GM12878 (cell line): ENCODE measurements around the gene KIF5A. TPM values are rescaled to one million over a fixed set of nuclear protein-coding genes. Genes with fewer than 3 reads are reported as not detected.

Experiments used
- ATAC-seq: fragments of 200-7000 bp; cut with Tn5 transposase; 3 replicates; pipeline ENCODE4 v1.9.1; 2020; ENCODE audit warnings: mild to moderate bottlenecking, moderate library complexity
- BruUV-seq: library from RNA; stranded (reverse); fragments of 400-500 nt; replicated peaks from 2 replicates; lab custom pipeline; 2021; lab: Mats Ljungman, UMichigan
- CTCF ChIA-PET: fragments of 300-600 bp; sonication (Branson Sonifier 250); formaldehyde crosslinking; extraction: SDS; loops from one replicate; lab custom pipeline; 2021; ENCODE audit warnings: inconsistent platforms; lab: Yijun Ruan, JAX
- POLR2A ChIA-PET: fragments of 350-600 bp; formaldehyde crosslinking; extraction: SDS; loops from one replicate; lab custom pipeline; 2021; ENCODE audit warnings: inconsistent platforms; lab: Charles Lee
- RAD21 ChIA-PET: fragments of 300-600 bp; sonication (Branson Sonifier 250); formaldehyde crosslinking; loops from one replicate; lab custom pipeline; 2023; ENCODE audit warnings: antibody characterized with exemption; ENCODE audit not compliant: unreplicated experiment; lab: Charles Lee
- SMC1A ChIA-PET: fragments of 300-600 bp; sonication (Branson Sonifier 250); formaldehyde crosslinking; loops from one replicate; lab custom pipeline; 2023; ENCODE audit not compliant: unreplicated experiment, uncharacterized antibody; lab: Charles Lee
- DNase-seq: peaks from one replicate; pipeline ENCODE4 v3.0.0-alpha.2; 2011; ENCODE audit warnings: low read depth, low spot score
- FAIRE-seq: peaks from 3 replicates; lab custom pipeline; 2011; peaks lifted over from hg19 to GRCh38; lab: Jason Lieb, UNC
- H2AFZ ChIP-seq: 2 replicates; pipeline ENCODE4 v1.6.0; 2011; ENCODE audit warnings: low read depth, low read length, control low read depth; ENCODE audit not compliant: control insufficient read depth
- H3K27ac ChIP-seq: 2 replicates; pipeline ENCODE4 v1.5.1; 2011; ENCODE audit warnings: control low read depth; ENCODE audit not compliant: control insufficient read depth, insufficient read depth
- H3K27me3 ChIP-seq, 2 experiments: replicated peaks in 1 of 2; 2 replicates each; pipeline versions ENCODE4 v1.6.0 to v1.6.1; 2011; ENCODE audit warnings: low read length in 1 of 2; ENCODE audit not compliant: control insufficient read depth in 2 of 2, insufficient read depth in 2 of 2
- H3K36me3 ChIP-seq, 2 experiments: 2 replicates each; pipeline ENCODE4 v1.5.1; 2011; ENCODE audit warnings: low read length in 1 of 2; ENCODE audit not compliant: control insufficient read depth in 2 of 2, insufficient read depth in 2 of 2
- H3K4me1 ChIP-seq: 2 replicates; pipeline ENCODE4 v1.6.1; 2011; ENCODE audit warnings: mild to moderate bottlenecking, low read length, moderate library complexity, mixed read lengths; ENCODE audit not compliant: control insufficient read depth, insufficient read depth
- H3K4me2 ChIP-seq: 2 replicates; pipeline ENCODE4 v1.6.0; 2011; ENCODE audit warnings: control low read depth; ENCODE audit not compliant: control insufficient read depth, insufficient read depth
- H3K4me3 ChIP-seq: fragments of 200-600 bp; sonication (generic); 2 replicates; pipeline ENCODE4 v1.5.1; 2016
- H3K79me2 ChIP-seq: 2 replicates; pipeline ENCODE4 v1.6.0; 2011; ENCODE audit warnings: low read length; ENCODE audit not compliant: control insufficient read depth, insufficient read depth
- H3K9ac ChIP-seq: 2 replicates; pipeline ENCODE4 v1.8.0; 2011; ENCODE audit warnings: low read length, control low read depth, mixed read lengths; ENCODE audit not compliant: control insufficient read depth, insufficient read depth
- H3K9me3 ChIP-seq: replicated peaks from 3 replicates; pipeline ENCODE4 v1.5.1; 2011; ENCODE audit warnings: mild to moderate bottlenecking, low read length; ENCODE audit not compliant: control insufficient read depth, insufficient read depth
- H4K20me1 ChIP-seq: 2 replicates; pipeline ENCODE4 v1.6.0; 2011; ENCODE audit not compliant: control insufficient read depth, insufficient read depth
- BACH1 ChIP-seq: fragments of 450-650 bp; IDR thresholded peaks from 2 replicates; pipeline ENCODE4 v1.6.1; 2017; ENCODE audit warnings: mild to moderate bottlenecking, borderline replicate concordance
- BHLHE40 ChIP-seq, 2 experiments: fragments of 450-650 bp in 1 of 2; IDR thresholded peaks; 2 replicates each; pipeline ENCODE4 v1.6.1; 2011 to 2017; ENCODE audit warnings: low read depth in 2 of 2, borderline replicate concordance in 1 of 2, improper control_type of control experiment in 1 of 2, low read length in 1 of 2, mild to moderate bottlenecking in 1 of 2
- MLLT1 ChIP-seq: fragments of 450-650 bp; IDR thresholded peaks from 2 replicates; pipeline ENCODE4 v1.6.1; 2016; ENCODE audit warnings: mild to moderate bottlenecking
- MTA2 ChIP-seq: fragments of 450-650 bp; IDR thresholded peaks from 2 replicates; pipeline ENCODE4 v1.6.1; 2016; ENCODE audit warnings: low read depth, mild to moderate bottlenecking, moderate library complexity
- MXI1 ChIP-seq: fragments of 150-350 bp; IDR thresholded peaks from 2 replicates; pipeline ENCODE4 v1.6.1; 2011; ENCODE audit warnings: low read depth, mild to moderate bottlenecking, inconsistent platforms, low read length, improper control_type of control experiment
- NR2C2 ChIP-seq: IDR thresholded peaks from 2 replicates; pipeline ENCODE4 v1.6.1; 2011; ENCODE audit warnings: borderline replicate concordance, low read depth; ENCODE audit not compliant: control insufficient read depth, insufficient read length
- PML ChIP-seq: IDR thresholded peaks from 2 replicates; pipeline ENCODE4 v1.6.1; 2012; ENCODE audit warnings: low read length, inconsistent platforms
- RFX5 ChIP-seq: IDR thresholded peaks from 2 replicates; pipeline ENCODE4 v1.6.1; 2011; ENCODE audit warnings: low read depth, low read length, improper control_type of control experiment
- SREBF2 ChIP-seq: IDR thresholded peaks from 2 replicates; pipeline ENCODE4 v1.6.1; 2012; ENCODE audit warnings: mild to moderate bottlenecking, low read length
- TAF1 ChIP-seq: IDR thresholded peaks from 2 replicates; pipeline ENCODE4 v1.6.1; 2011; ENCODE audit warnings: mild to moderate bottlenecking, low read depth, low read length, borderline replicate concordance
- ZBTB11 ChIP-seq: fragments of 450-650 bp; formaldehyde crosslinking; IDR thresholded peaks from 2 replicates; pipeline ENCODE4 v1.5.0; 2022; ENCODE audit warnings: mild to moderate bottlenecking, missing genetic modification characterization
- ZSCAN29 ChIP-seq: fragments of 450-650 bp; IDR thresholded peaks from 2 replicates; pipeline ENCODE4 v1.6.1; 2017; ENCODE audit warnings: mild to moderate bottlenecking, moderate library complexity
- WGBS: methylation state at CpG from one replicate; pipeline ENCODE4 v1.1.6; 2016; ENCODE audit warnings: low lambda C conversion rate; ENCODE audit not compliant: insufficient replicate concordance, insufficient coverage; ENCODE audit errors: missing lambda C conversion rate; 5-methylcytosine and 5-hydroxymethylcytosine counted together
- in situ Hi-C: fragments of 300-500 bp; cut with MboI; formaldehyde crosslinking; loops from 9 replicates; pipeline ENCODE4 v1.14.3; 2018; ENCODE audit warnings: mixed read lengths
- intact Hi-C: fragments of 100-400 bp; cut with micrococcal nuclease; formaldehyde crosslinking; loops from one replicate; pipeline ENCODE4 v1.14.2; 2022; ENCODE audit not compliant: unreplicated experiment
- polyA plus RNA-seq, 11 experiments: library from polyadenylated mRNA; depleted of rRNA in 4 of 11; unstranded in 6 of 11; stranded (reverse) in 5 of 11; fragments of >200 nt; fragmentation: Nextera tagmentation in 4 of 11; fragmentation: Illumina TruSeq in 1 of 11; extraction: Ambion mirVana in 4 of 11; extraction: Trizol in 1 of 11; gene quantifications; 1 replicate in 1 of 11; 2 replicates in 10 of 11; pipeline versions ENCODE4 v1.2.1 to v1.2.3, GENCODE V29; 2011 to 2016; ENCODE audit warnings: inconsistent platforms in 2 of 11, missing spikeins in 2 of 11, low read depth in 1 of 11
- total RNA-seq, 4 experiments: library from RNA; depleted of rRNA in 3 of 4; stranded (reverse); fragments of >200 nt in 3 of 4; fragmentation: Illumina TruSeq in 1 of 4; extraction: Trizol in 1 of 4; gene quantifications; 2 replicates each; pipeline versions ENCODE4 v1.2.1 to v1.2.3, GENCODE V29; 2013 to 2021
- TF ChIP-seq, protein P1 (sequence below): IDR thresholded peaks from 2 replicates; pipeline ENCODE4 v1.6.1; 2011; ENCODE audit warnings: low read depth, low read length, improper control_type of control experiment, borderline replicate concordance

KIF5A gene
- total and polyA plus RNA-seq, 10 of the 15 experiments (the other 5 are each of a cell fraction or from before 2014, with no cell fraction given): 0.35 to 2.9 (median 0.97) TPM

- TF ChIP-seq, protein P1, sequence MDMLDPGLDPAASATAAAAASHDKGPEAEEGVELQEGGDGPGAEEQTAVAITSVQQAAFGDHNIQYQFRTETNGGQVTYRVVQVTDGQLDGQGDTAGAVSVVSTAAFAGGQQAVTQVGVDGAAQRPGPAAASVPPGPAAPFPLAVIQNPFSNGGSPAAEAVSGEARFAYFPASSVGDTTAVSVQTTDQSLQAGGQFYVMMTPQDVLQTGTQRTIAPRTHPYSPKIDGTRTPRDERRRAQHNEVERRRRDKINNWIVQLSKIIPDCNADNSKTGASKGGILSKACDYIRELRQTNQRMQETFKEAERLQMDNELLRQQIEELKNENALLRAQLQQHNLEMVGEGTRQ: peak; percentile 48
- peak; percentile 45; the same call in 1 of the 2 replicates for TF ChIP-seq RFX5
- TF ChIP-seq BACH1: peak; percentile 75
- TF ChIP-seq MXI1: peak; percentile 55; the same call in 1 of the 2 replicates
- TF ChIP-seq NR2C2: no peak
- TF ChIP-seq PML: peak; percentile 99
- peak; percentile 97 for TF ChIP-seq TAF1
- no peak for TF ChIP-seq MTA2
Observed at GRCh38 chr12:57520053-57520818, 29.6 kb upstream of the KIF5A start, which contains the start of gene DDIT3 (continued).

DNA sequence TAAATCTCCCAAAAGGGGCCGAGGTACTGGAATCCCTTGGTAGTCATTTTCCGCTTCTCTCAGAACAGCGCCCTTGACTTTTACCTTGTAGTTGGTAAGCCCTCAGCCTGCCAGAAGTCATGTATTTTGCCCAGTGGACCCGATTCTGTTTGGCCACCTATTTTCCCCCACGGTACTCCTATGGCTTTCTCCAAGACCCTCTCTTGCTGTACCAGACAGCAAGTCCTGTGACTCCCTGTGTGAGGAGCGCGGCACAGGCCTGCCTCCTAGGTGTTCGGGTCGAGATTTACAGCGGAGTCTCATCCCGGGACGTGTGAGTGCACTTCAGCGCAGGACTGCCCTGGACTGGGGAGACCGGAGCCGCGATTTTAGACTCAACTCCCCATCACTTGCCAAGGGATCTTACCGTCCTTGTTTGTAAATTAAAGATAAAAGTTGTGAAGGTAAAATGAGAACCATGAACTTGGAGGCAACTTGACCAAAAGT is 28.3 kb upstream of the KIF5A start:
- WGBS: 66% methylated on average over 17 of the region's 17 CpGs
- H4K20me1 ChIP-seq: peaks cover 4% of the 10 kb centered on the region; the same call in 1 of the 2 replicates
- H3K9ac ChIP-seq: peak overlapping the region; percentile 91
- ChIA-PET SMC1A (interaction anchor here (1.2 kb wide), 1 partner anchor 66 kb away, joined by 3 read pairs; no protein-coding TSS in a partner anchor), RAD21 (interaction anchor here (0.7 to 2.4 kb wide), 3 partner anchors 45 to 91 kb away, joined by 3 to 9 read pairs (median 5); partner anchors contain the start of gene INHBE), CTCF (interaction anchor here (1.3 kb wide), 1 partner anchor 63 kb away, joined by 5 read pairs; no protein-coding TSS in a partner anchor), POLR2A (interaction anchor here (1.0 to 1.6 kb wide), 4 partner anchors 33 to 292 kb away, joined by 3 to 10 read pairs (median 4); partner anchors contain the start of gene SHMT2)
- H3K27ac ChIP-seq: peak overlapping the region; percentile 99
- H2AFZ ChIP-seq: peak overlapping the region; percentile 86
- FAIRE-seq (no peak), ATAC-seq (no peak), DNase-seq (no peak)
- H3K79me2 ChIP-seq: peaks cover 50% of the 10 kb centered on the region
- H3K4me2 ChIP-seq: peak overlapping the region; percentile 92
- in situ Hi-C loops: no loop called here
- H3K4me1 ChIP-seq: peaks cover 29% of the 10 kb centered on the region
- peak overlapping the region; percentile 80; the same call in 1 of the 2 replicates for H3K4me3 ChIP-seq
- BruUV-seq: no TSS peak
- H3K36me3 ChIP-seq: peaks cover 17% of the 10 kb centered on the region in 2 experiments; a peak in 3 of 4 replicates
- no peaks in the 10 kb centered on the region for H3K27me3 ChIP-seq
- H3K9me3 ChIP-seq: no peaks in the 10 kb centered on the region
- intact Hi-C loops: loop anchor here (2.0 to 5.0 kb wide), 3 partner anchors 25 to 59 kb away; partner anchors contain the start of genes ARHGAP9 and DCTN2
- peak; percentile 42; the same call in 1 of the 2 replicates for TF ChIP-seq MLLT1
- TF ChIP-seq BHLHE40 (IDR thresholded peaks at IDR 0.05; ENCODE audit: borderline replicate concordance in 1 of 2, low read depth in 2 of 2, low read length in 1 of 2): no peak
- no peak for TF ChIP-seq ZSCAN29
- TF ChIP-seq SREBF2: no peak
- TF ChIP-seq ZBTB11 (CRISPR knock-in tag): no peak
